Stimulated activated CD8-positive, alpha-beta memory T cell treated with anti-CD3 and anti-CD28 coated beads, Interleukin-7, amount 100 ng/mL, for 1 hour (primary cell): ENCODE results near the gene CEACAM4.

Experiments used
- DNase-seq, 2 donors: peaks; one replicate each; pipeline ENCODE4 v3.0.0-alpha.2; 2020; ENCODE audit warnings: low read depth in 2 of 2

Gene CEACAM4

DNA sequence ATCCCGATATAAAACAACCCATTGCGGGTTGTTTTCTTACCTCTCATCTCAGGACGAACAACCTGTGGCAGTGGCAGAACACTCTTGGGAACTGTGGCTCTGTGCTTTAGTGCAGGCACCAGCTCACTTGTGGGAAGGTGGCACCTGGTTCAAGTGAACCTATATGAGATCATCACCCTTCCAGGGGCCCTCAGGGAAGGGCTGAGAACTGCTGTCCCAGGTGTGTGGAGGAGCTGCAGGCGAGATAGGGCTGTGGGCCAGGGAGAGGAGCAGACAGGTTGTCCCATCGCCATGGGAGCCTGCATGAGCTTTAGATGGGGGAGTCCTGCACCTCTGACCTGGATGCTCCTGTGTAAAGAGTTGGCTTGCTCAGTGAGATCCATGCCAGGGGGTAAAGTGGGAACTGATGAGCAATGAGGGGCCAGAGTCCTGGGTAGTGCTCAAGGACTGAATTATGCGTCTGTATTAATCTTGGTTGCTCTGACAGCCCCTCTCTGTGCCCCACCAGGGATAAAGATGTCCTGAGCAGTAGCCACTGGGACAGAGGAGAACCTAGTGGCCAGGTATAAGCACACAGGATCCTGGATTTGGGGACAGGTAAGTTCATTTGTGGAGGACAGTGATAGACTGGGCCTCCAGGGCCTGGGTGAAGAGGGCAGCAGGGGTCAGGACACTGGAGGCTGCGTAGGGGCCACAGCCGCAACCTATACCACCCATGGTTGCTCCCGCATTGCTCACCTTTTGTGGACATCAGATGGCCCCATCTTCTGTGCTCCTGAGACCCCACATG, 8.7 kb downstream of the CEACAM4 start:
- no peak for DNase-seq

GRCh38 chr19:41616792-41617621, 9.9 kb downstream of the CEACAM4 start:
- no peak for DNase-seq

DNA sequence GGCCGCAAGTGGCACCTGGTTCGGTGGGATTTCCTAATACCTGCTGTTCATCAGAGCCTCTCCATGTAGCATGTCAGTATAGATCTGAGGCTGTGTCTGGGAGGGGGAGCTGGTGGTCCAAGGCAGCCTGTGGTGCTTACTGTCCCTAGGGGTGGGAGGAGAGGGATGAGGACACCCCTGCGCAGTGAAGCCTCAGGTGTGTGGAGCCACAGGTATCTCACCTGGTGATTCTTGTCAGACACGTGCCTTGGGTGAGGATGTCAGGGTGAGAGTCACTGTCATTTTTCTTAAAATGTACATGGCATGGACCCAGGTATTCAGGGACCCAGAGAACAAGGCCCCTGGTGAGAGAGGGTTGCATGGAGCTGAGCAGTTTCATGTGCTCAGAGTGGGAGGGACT, 11.7 kb downstream of the CEACAM4 start:
- no peak for DNase-seq

- no peak for DNase-seq
Measured at GRCh38 chr19:41612483-41612882, 14.4 kb downstream of the CEACAM4 start.

GRCh38 chr19:41610789-41611188, 16.1 kb downstream of the CEACAM4 start:
- no peak for DNase-seq

- DNase-seq: no peak
Measured at GRCh38 chr19:41607668-41608067, 19.2 kb downstream of the CEACAM4 start.

- DNase-seq: no peak
Measured at GRCh38 chr19:41606215-41606837, 20.5 kb downstream of the CEACAM4 start.

DNA sequence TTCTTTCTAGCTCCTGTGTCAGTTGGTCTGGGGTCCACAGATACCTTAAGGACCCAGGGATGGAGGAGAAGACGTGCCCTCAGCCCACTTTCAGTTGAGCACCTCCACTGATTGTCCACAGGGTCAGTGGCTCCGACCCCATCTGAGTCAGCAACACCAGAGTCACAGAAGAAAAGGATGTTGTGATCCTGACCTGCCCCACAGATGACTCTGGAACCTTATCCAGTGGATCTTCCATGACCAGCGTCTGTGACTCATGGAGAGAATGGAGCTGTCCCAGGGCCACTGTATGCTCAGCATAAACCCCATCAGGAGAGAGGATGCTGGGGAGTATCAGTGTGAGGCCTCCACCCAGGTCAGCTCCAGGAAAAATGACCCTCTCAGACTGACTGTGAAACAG, 22.0 kb downstream of the CEACAM4 start:
- no peak for DNase-seq

DNA sequence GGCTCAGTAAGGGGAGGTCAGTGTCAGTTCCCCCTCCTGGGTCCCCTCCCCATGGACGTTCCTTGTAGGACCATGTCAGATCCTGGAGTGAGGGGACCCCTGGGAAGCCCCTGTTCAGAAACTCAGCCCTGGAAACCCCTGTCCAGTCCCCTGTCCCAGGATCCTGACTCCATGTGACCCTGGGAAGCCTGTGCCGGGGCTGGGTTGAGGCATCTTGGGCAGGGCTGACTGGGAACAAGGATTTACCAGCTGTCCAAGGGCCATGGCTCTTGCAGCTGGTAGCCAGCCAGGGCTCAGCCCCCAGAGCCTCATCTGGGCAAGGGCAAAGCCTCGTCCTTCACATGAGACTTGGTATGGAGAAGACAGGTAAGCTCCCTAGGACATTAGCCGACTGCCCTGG, 25.1 kb downstream of the CEACAM4 start:
- no peak for DNase-seq

DNA sequence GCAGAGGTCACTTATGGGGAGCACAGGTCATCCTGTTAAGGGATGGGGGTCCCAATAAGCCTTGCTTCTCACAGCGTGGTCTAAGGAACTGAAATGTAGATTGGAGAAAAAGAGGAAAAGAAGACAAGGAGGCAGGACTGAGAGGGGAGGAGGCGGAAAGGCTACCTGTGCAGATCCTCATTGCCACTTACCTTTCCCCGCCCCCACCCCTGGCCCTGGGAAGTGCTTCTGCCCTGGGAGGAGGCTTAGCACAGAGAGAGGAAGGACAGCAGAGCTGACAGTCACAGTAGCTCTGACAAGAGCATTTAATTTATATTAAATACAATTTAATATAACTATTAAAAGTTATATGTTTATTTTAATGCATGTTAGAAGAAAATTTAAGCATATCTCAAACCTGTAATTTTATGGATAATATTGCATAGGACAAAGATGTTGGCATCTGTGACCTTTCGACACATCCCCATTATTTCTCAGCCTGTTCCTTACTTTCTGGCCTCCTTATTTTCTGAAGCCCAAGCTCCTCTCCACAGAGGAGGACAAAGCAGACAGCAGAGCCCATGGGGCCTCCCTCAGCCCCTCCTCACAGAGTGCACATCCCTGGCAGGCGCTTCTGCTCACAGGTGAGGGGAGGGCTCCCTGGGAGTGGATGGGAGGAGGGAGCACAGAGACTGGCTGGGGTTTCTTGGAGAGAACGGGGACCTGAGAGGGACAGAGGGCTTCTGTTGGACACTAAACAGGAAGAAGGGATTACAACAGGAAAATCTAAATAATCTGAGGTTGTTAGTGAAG, 27.5 kb downstream of the CEACAM4 start:
- DNase-seq: no peak

GRCh38 chr19:41597600-41598041, 29.3 kb downstream of the CEACAM4 start:
- DNase-seq: peak; percentile 47 to 52

DNA sequence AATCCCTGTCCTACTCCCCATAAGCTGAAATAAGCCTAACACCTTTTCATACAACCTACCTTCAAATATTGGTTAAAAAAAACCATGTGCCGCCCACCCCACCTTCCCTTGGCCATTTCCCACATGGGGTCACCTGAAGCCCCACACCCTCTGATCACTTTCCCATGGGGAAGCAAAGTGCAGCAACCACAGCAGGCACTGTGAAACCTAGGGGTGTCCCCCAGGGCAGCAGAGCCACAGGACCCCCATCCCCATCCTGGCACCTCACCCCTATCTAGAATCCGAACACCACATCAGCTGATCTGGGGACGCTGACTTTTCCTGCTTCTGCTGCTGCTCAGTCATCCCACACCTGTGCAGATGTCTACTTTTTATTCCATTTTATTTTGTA, 31.0 kb downstream of the CEACAM4 start:
- DNase-seq: no peak

DNA sequence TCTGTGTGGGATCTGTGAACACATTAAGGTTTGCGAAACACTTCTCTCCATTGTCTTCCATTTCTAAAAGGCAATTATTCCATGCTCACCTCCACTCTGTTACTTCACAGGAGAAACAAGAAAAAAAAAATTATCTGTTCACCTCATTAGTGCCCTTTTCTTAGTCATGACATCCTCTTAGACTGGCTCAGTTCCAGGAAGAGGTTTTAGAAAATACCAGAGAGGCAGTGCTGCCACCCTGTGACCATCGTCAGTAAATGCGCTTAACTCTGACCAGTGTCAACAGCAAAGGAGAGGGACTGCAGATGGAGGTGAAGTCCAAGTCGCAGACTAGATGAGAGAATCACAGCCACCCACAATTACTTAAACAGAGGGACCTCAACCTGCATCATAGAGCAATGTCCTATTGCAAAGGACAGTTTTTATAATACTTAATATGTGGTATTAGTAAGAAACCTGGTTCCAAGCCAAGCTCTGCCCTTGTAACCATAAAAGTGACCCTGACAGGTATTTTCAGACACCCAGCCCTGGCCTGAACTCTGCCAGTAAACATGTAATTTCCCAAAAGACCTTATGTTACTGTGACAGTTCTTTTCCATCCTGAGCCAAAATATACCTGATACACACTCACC, 31.5 kb downstream of the CEACAM4 start:
- peak; percentile 24 to 44 for DNase-seq

GRCh38 chr19:41591951-41592562, 34.8 kb downstream of the CEACAM4 start:
- DNase-seq: no peak

DNA sequence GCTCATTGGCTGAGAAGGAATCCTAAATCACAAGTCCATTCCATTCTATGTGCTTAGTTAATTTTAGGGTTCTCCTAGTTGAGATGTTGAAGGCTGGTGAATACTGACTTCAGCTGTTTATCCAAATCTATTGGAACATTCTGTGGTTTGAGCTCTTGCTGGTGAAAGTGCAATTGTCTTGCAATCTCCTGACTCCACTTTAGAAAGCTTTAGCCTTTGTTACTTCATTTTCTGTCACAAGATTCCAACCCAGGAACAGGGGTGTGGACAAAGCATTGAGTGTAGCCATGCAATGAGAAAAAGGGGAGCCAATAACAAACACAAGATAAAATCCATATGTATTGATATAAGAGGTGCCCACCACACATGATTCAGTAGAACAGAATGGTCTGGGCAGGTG, 35.9 kb downstream of the CEACAM4 start:
- DNase-seq: no peak

DNA sequence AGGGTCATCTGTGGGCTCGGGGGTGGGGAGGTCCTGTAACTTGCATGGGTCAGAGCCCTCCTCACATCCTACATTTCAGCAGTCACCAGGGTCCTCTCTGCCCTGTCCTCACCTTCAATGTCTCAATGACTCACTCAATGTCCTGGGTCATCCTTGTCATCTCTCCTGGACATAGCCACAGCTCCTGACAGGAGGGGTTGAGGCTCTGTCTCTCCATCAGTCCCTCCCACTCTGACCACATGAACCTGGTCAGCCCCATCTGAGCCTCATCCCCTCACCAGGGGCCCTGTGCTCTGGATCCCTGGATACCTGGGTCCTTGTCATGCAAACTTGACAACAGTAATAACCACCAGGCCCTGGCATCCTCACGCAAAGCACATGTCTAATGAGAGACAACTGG, 37.5 kb downstream of the CEACAM4 start:
- DNase-seq: no peak

GRCh38 chr19:41588497-41589209, 38.2 kb downstream of the CEACAM4 start:
- DNase-seq: no peak

GRCh38 chr19:41587838-41588210, 39.0 kb downstream of the CEACAM4 start:
- DNase-seq: no peak

DNA sequence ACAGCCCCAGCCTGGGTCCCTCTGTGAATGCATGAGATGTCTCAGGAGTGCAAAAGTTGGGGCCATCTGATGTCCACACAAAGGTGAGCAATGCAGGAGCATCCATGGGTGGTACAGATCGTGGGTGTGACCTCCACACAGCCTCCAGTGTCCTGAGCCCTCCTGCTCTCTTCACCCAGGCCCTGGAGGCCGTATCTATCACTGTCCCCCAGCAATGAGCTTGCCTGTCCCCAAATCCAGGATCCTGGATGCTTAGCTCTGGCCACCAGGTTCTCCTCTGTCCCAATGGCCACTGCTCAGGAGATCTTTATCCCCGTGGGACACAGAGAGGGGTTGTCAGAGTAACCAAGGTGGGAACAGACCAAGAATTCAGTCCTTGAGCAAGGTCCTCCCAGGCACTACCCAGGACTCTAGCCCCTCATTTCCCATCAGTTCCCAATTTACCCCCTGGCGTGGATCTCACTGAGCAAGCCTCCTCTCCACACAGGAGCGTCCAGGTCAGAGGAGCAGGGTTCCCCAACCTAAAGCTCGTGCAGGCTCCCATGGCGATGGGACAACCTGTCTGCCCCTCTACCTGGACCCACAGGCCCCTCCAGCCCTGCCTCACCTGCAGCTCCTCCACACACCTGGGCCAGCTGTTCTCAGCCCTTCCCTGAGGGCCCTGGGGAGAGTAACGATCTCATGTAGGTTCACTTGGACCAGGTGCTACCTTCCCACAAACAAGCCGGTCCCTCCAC, 39.6 kb downstream of the CEACAM4 start:
- no peak for DNase-seq

DNA sequence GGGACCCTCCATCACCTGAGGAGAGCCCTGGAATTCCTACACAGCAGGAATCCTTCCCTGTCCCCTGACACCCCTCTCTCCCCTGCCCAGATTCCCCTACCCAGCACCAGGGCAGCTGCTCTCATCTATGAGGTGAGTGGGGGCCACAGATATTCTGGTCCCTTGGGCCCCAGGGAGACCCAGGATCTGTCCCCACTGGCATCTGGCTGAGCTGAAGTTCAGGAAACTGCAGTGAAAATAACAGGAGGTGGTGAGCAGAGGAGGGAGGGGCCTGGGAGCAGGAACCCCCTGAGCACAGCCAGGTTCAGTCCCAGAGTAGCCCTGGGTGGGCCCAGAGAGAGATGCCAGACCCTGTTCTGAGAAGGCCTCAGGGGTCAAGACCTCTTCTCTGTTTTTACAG, 40.8 kb downstream of the CEACAM4 start:
- DNase-seq: no peak
